NK-92 treated with Interleukin-12 subunit alpha and Interleukin-12 subunit beta, amount 100 ng/mL, for 24 hours (cell line): Measurements from ENCODE around the gene TMEM121.
"Not testable (repeated sequence)": the region's sequence is repeated elsewhere in the genome, so short reads cannot be mapped to it uniquely, and the experiment has no call there.

ENCODE experiments used
- DNase-seq: peaks from one replicate; lab custom pipeline; 2025; lab: John Stamatoyannopoulos, UW

TMEM121 gene

GRCh38 chr14:105528586-105529318 lies 2.4 kb downstream of the TMEM121 start:
- DNase-seq: no peak

DNA sequence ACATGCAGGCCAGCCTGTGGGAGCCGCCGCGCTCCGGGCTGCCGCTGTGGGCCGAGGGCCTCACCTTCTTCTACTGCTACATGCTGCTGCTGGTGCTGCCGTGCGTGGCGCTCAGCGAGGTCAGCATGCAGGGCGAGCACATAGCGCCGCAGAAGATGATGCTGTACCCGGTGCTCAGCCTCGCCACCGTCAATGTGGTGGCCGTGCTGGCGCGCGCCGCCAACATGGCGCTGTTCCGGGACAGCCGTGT lies 2.9 kb downstream of the TMEM121 start:
- no peak for DNase-seq

GRCh38 chr14:105529569-105530284 lies 3.3 kb downstream of the TMEM121 start:
- no peak for DNase-seq

DNA sequence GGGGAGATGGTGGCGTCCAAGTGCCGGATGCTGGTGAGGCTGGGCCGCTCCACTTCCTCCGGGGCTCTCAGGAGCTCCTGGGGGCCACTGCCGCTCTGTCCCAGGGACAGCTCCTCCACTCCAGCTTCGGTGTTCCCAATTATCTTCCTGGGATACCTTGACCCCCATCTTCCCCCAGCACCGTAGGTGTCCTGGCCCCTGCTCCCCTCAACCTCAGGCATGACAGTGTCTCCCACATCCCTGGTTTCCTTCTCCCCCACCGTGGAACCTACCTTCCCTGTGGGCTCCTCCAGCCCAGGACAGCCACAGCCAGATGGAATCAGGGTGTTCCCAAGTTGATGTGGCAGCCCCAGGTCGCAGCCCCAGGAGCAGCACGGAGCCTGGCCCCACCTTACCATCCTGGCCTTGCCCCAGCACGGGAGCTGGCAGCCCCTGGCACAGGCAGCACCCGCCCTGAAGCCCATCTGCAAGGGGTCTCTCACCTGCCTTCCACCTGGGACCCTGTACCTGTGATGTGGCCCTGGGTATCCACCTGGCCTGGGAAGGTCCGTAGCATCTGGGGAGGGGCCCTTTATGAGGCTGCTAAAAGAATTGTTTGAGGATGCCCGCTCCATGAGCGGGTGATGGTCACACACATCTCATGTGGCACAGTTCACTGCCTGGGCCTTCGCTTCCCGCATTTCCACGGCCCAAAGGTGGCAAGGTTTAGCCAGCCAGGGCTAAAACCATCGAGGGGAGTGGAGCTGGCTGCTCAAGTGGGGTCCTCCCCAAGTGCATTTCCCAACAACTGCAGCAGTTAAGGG lies 4.1 kb downstream of the TMEM121 start:
- DNase-seq: no peak

- no peak for DNase-seq
These were observed 4.9 kb downstream of the TMEM121 start for GRCh38 chr14:105531088-105531893.

DNA sequence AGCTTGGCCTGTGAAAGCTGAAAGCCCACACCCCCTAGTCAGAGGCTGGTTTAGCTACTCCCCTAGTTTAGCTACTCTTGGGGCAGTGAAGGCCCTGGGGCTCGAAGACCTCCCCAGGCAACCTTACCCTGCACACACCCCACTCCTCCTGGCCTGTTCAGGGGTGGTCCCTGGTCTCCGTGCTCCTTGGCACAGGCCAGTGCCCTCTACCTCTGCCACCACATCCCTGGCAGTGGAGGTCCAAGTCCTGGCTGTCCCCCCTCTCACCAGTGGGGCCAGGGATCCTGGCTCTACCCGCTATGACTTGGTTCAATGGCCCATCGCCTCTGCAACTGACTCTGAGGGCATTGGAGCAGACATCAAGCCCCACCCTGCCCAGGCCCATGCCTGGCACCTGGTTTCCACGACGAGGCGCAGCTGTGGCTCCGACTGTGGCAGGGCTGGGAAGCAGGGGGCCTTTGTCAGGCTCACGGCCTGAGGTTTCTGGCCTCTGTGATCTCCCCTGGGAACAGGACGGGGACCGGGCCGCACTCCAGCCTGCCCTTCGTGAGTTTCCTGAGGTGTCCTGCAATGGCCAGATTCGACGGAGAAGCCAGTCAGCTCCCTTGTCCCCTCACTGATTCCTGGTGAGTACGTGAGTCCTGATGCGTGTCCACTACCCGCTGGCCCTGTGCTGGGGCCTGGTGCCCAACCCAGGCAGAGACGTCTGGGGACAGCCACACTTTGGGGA lies 5.7 kb downstream of the TMEM121 start:
- no peak for DNase-seq

DNA sequence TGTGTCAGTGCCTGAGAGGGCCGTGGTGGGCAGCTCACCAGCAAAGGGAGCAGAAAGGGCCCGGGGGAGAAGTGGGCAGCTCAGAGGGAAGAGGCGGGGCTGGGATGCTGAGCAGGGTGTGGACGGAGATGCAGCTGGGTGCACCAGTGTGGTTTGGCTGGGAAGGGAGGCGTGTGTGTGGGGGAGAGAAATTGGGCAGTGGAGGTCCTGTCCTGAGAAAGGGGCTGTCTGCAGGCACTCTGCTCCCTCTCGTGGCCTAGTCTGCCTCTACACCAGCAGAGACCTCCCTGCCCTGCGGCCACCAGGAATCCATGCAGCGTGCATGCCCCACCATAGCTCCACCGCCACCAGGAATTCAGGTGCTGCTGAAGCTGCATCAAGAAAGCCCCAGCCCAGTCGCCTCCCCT lies 6.4 kb downstream of the TMEM121 start:
- DNase-seq: no peak

GRCh38 chr14:105533391-105533790 lies 7.0 kb downstream of the TMEM121 start:
- DNase-seq: no peak

- DNase-seq: no peak
These were observed 7.6 kb downstream of the TMEM121 start for GRCh38 chr14:105533811-105534498.

GRCh38 chr14:105534586-105534985 lies 8.2 kb downstream of the TMEM121 start:
- no peak for DNase-seq

DNA sequence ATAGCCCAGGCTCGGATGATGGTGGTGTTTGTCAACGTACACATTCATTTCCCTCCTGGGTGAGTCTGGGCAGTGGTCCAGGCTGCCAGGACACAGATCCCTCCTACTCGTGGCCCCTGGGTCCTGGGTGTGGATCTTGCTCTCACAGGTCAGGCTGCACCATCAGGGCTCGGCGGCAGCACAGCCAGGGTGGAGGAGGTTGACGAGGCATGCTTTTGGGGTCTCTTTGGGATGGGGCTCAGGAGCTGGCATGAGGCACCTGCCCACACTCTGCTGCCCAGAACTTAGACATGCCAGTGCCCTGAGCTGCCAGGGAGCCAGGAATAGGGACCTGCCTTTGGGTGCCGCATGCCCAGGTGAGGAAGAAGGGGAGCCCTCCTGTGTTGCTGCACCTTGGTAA lies 9.7 kb downstream of the TMEM121 start:
- no peak for DNase-seq

DNA sequence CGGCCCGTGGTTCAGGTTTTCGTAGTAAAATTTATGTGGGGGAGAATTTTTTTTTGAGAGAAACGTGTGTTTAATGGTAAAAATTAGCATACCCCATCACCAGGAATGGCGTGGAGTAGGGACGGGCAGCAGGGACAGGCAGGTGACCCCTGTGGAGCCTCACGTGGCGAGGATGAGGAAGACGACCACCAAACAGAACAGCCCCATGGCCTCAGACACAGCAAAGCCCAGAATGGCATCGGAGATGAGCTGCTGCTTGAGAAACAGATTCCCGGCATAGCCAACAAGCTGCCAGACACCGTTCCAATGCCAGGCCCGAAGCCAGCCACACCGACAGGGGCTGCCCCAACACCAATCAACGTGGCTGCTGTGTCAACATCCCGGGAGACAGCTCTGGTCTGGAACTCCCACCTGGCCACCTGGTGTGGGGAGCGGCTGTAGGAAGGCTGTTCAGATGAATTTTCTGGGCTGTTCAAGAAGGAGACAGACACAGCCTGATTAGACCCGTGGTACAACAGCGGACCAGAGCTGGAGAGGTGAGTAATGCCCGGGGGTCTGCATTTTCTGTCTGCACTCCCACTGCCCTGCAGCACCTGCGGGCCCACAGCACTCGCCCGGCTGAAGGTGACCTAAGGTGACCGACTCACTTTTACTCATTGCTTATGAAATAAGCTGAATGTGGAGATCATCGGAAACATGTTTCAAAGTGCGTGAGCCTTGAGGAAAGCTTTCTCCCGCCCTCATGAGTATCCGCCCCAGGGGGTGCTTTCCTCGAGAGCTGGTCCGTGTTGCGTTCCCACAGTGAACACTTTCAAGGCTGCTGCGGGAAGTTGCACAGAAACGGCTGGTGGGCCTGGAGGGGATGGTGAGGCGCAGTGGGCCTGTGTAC lies 10.6 kb downstream of the TMEM121 start:
- DNase-seq: no peak

DNA sequence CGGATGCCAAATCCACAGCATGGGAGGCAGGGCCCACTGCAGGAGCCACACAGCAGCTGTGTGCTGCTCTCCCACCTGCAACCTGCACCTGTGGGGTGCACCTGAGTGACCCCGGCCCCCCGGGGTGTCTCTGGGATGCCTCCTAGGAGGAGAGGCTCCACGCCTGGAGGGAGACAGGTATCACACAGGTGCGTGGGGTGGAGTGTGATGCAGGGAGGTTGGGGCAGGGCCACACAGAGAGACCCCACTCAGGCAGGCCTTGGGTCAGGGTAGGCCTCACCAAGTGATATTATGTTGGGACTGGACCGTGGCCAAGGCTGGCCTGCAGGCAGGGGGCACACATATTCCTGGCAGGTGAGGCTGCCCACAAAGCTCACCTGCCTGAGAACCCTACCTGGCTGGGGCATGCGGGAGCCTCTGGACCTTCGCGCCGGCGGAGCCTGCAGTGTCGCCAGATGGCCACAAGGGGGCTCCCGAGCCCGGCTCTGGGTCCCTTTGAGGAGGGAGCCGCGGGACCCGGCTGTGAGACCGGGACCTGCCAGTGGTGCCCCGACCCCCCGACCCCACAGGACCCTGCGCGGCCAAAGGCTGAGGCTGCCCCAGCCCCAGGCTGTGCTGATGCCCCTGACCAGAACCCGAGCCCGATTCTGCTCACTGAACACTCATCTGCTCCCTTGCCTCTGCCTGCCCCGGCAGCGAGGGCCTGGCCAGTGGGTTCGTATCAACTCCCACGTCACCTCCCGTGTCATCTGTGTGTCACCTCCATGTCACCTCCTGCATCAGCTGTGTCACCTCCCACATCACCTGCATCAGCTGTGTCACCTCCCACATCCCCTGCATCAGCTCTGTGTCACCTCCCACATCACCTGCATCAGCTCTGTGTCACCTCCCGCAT lies 11.4 kb downstream of the TMEM121 start:
- peak; percentile 20 for DNase-seq

GRCh38 chr14:105538481-105539049 lies 12.2 kb downstream of the TMEM121 start:
- DNase-seq: no peak

DNA sequence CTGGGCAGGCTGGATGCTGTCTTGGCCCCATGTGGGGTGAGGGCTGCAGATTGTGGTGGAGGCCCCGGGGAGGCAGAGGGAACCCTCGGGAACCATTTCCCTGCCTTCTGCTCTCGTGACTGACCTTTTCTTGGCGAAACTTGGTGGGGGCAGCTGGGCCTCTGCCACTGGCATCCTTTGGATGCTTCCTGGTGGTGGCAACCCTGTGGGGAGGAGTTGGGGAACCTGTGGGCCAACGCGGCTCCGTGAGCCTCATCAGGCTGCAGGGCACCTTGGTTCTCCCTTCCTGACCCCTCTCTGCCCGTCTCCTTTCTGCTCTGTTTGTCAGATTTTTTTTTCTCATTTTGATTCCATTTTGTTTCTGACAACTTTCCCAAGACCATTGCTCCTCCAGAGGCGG lies 14.4 kb downstream of the TMEM121 start:
- no peak for DNase-seq

DNA sequence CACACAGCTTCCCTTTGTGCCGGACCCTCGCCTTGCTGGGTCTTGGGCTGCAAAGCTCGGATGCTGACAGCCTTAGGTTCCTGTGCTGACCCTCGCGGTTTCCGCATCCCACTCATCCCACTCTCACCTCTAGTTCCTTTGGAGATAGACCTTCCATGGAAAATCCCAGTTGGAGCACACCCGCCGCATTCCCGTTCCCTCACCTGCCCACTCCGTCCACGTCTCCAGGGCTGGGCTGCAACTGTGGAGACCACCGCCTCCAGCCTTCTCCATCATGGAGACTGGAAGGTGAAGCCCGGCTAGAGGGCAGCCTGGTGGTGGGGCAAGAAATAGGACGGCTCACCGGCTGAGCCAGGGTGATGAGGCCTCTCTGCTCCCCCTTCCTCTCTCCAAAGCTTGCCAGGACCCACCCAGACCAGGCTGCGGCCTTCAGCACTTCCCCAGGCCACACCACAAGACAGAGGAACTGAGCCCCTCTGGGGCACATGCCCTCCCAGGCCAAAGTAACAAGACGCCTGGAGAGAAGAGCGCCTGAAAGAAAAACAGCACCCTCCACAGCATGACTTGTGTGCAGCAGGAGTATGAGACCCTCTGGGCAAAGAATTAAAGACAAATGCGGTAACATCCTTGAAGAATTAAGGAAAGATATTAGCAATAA lies 15.0 kb downstream of the TMEM121 start:
- DNase-seq: no peak

GRCh38 chr14:105545676-105546075 lies 19.3 kb downstream of the TMEM121 start:
- not testable (repeated sequence) for DNase-seq

GRCh38 chr14:105546410-105546809 lies 20.0 kb downstream of the TMEM121 start:
- not testable (repeated sequence) for DNase-seq
